Duodenal mucosa (tissue), 2 donors: ENCODE data around the gene STAB1.

Source experiments
- H3K27ac ChIP-seq: one replicate; pipeline ENCODE4 v1.7.0; 2013; ENCODE audit warnings: low read depth, low read length
- H3K27me3 ChIP-seq, 2 donors: one replicate each; pipeline ENCODE4 v1.7.0; 2013; ENCODE audit warnings: low read length in 2 of 2, control low read depth in 1 of 2; ENCODE audit not compliant: insufficient read depth in 2 of 2, control insufficient read depth in 1 of 2
- H3K36me3 ChIP-seq, 2 donors: one replicate each; pipeline ENCODE4 v1.7.0; 2013; ENCODE audit warnings: low read length in 2 of 2, control low read depth in 1 of 2; ENCODE audit not compliant: insufficient read depth in 2 of 2, control insufficient read depth in 1 of 2
- H3K4me1 ChIP-seq, 2 donors: one replicate each; pipeline ENCODE4 v1.7.0; 2013; ENCODE audit warnings: low read length in 2 of 2, control low read depth in 1 of 2; ENCODE audit not compliant: insufficient read depth in 2 of 2, control insufficient read depth in 1 of 2
- H3K4me3 ChIP-seq, 2 donors: one replicate each; pipeline ENCODE4 v1.7.0; 2013; ENCODE audit warnings: low read length in 2 of 2, low read depth in 1 of 2
- H3K9ac ChIP-seq, 2 donors: one replicate each; pipeline ENCODE4 v1.7.0; 2013; ENCODE audit warnings: low read length in 2 of 2, low read depth in 1 of 2
- H3K9me3 ChIP-seq, 2 donors: one replicate each; pipeline ENCODE4 v1.7.0; 2013; ENCODE audit warnings: low read length in 2 of 2, control low read depth in 1 of 2; ENCODE audit not compliant: control insufficient read depth in 1 of 2

The STAB1 gene

GRCh38 chr3:52493232-52494017, 1.7 kb upstream of the STAB1 start:
- Histone ChIP-seq H3K27me3 (no peaks in the 10 kb centered on the region), H3K9me3 (no peaks in the 10 kb centered on the region), H3K4me3 (no peak overlapping the region), H3K4me1 (peaks cover 0 to 11% of the 10 kb centered on the region in 2 donors), H3K27ac (no peak overlapping the region), H3K9ac (no peak overlapping the region), H3K36me3 (peaks cover 29 to 37% of the 10 kb centered on the region in 2 donors)

- H3K9me3 ChIP-seq = no peaks in the 10 kb centered on the region
- peaks cover 0 to 11% of the 10 kb centered on the region in 2 donors for H3K4me1 ChIP-seq
- H3K4me3 ChIP-seq = no peak overlapping the region
- H3K27ac ChIP-seq = no peak overlapping the region
- no peaks in the 10 kb centered on the region for H3K27me3 ChIP-seq
- peaks cover 23 to 28% of the 10 kb centered on the region in 2 donors for H3K36me3 ChIP-seq
- no peak overlapping the region for H3K9ac ChIP-seq
Observed at GRCh38 chr3:52494445-52494844, 693 bp upstream of the STAB1 start.

GRCh38 chr3:52495777-52496602, 852 bp downstream of the STAB1 start:
- Histone ChIP-seq H3K27ac (no peak overlapping the region), H3K4me3 (peak overlapping the region; percentile 22 to 43), H3K4me1 (peaks cover 0 to 11% of the 10 kb centered on the region in 2 donors), H3K27me3 (no peaks in the 10 kb centered on the region), H3K36me3 (peaks cover 11 to 16% of the 10 kb centered on the region in 2 donors), H3K9me3 (no peaks in the 10 kb centered on the region), H3K9ac (peak overlapping the region in 1 of 2 donors; percentile 25)

GRCh38 chr3:52498137-52499054, 3.3 kb downstream of the STAB1 start:
- Histone ChIP-seq H3K4me1 (peaks cover 0 to 6% of the 10 kb centered on the region in 2 donors), H3K4me3 (no peak overlapping the region), H3K27ac (no peak overlapping the region)

GRCh38 chr3:52501046-52501445, 5.9 kb downstream of the STAB1 start:
- H3K27ac ChIP-seq = no peak overlapping the region
- H3K9me3 ChIP-seq = no peaks in the 10 kb centered on the region
- no peaks in the 10 kb centered on the region for H3K27me3 ChIP-seq
- H3K4me1 ChIP-seq = no peaks in the 10 kb centered on the region
- H3K9ac ChIP-seq = no peak overlapping the region
- no peak overlapping the region for H3K4me3 ChIP-seq
- H3K36me3 ChIP-seq = no peaks in the 10 kb centered on the region

More at GRCh38 chr3:52498137-52499054, 3.3 kb downstream of the STAB1 start:
- no peak overlapping the region for H3K9ac ChIP-seq
- H3K27me3 ChIP-seq = no peaks in the 10 kb centered on the region
- no peaks in the 10 kb centered on the region for H3K9me3 ChIP-seq
- no peaks in the 10 kb centered on the region for H3K36me3 ChIP-seq

GRCh38 chr3:52502001-52502400, 6.9 kb downstream of the STAB1 start:
- no peaks in the 10 kb centered on the region for H3K9me3 ChIP-seq
- H3K27ac ChIP-seq = no peak overlapping the region
- no peak overlapping the region for H3K9ac ChIP-seq
- no peaks in the 10 kb centered on the region for H3K36me3 ChIP-seq
- no peaks in the 10 kb centered on the region for H3K4me1 ChIP-seq
- H3K27me3 ChIP-seq = no peaks in the 10 kb centered on the region
- H3K4me3 ChIP-seq = no peak overlapping the region

- Histone ChIP-seq H3K36me3 (no peaks in the 10 kb centered on the region), H3K27me3 (no peaks in the 10 kb centered on the region), H3K9ac (no peak overlapping the region), H3K27ac (no peak overlapping the region), H3K9me3 (no peaks in the 10 kb centered on the region), H3K4me1 (no peaks in the 10 kb centered on the region), H3K4me3 (no peak overlapping the region)
Observed at GRCh38 chr3:52502808-52503350, 7.7 kb downstream of the STAB1 start.

GRCh38 chr3:52503788-52504424, 8.8 kb downstream of the STAB1 start:
- H3K27me3 ChIP-seq = no peaks in the 10 kb centered on the region
- H3K4me3 ChIP-seq = no peak overlapping the region
- H3K27ac ChIP-seq = no peak overlapping the region
- H3K9me3 ChIP-seq = no peaks in the 10 kb centered on the region
- no peak overlapping the region for H3K9ac ChIP-seq
- H3K36me3 ChIP-seq = no peaks in the 10 kb centered on the region
- no peaks in the 10 kb centered on the region for H3K4me1 ChIP-seq

- H3K27ac ChIP-seq = no peak overlapping the region
- no peak overlapping the region for H3K9ac ChIP-seq
- H3K36me3 ChIP-seq = no peaks in the 10 kb centered on the region
- no peak overlapping the region for H3K4me3 ChIP-seq
- H3K4me1 ChIP-seq = peaks cover 0 to 4% of the 10 kb centered on the region in 2 donors
- no peaks in the 10 kb centered on the region for H3K27me3 ChIP-seq
- H3K9me3 ChIP-seq = no peaks in the 10 kb centered on the region
Observed at GRCh38 chr3:52504977-52505376, 9.8 kb downstream of the STAB1 start.
